AG04449 (cell line): ENCODE data around the gene MOCOS.

Experiments used
- CTCF ChIA-PET: fragments of 350-600 bp; formaldehyde crosslinking; extraction: SDS; loops from one replicate; lab custom pipeline; 2021; ENCODE audit warnings: antibody characterized with exemption; lab: Yijun Ruan, JAX
- POLR2A ChIA-PET: fragments of 400-600, 350-600 bp; formaldehyde crosslinking; extraction: SDS; loops from one replicate; lab custom pipeline; 2020; ENCODE audit warnings: antibody characterized with exemption, inconsistent platforms; lab: Yijun Ruan, JAX
- DNase-seq: peaks from one replicate; pipeline ENCODE4 v3.0.0-alpha.2; 2010; ENCODE audit warnings: low read depth, low spot score
- H3K4me3 ChIP-seq: 2 replicates; pipeline ENCODE4 v1.5.1; 2011; ENCODE audit warnings: low read depth, mild to moderate bottlenecking, control low read depth, low read length
- TF ChIP-seq, protein P1 (sequence below): IDR thresholded peaks from one replicate; pipeline ENCODE4 v1.5.1; 2011; ENCODE audit warnings: mild to moderate bottlenecking, moderate library complexity, low read length, control low read depth, inconsistent platforms; ENCODE audit not compliant: insufficient read depth; ENCODE audit errors: missing control alignments

The MOCOS gene

DNA sequence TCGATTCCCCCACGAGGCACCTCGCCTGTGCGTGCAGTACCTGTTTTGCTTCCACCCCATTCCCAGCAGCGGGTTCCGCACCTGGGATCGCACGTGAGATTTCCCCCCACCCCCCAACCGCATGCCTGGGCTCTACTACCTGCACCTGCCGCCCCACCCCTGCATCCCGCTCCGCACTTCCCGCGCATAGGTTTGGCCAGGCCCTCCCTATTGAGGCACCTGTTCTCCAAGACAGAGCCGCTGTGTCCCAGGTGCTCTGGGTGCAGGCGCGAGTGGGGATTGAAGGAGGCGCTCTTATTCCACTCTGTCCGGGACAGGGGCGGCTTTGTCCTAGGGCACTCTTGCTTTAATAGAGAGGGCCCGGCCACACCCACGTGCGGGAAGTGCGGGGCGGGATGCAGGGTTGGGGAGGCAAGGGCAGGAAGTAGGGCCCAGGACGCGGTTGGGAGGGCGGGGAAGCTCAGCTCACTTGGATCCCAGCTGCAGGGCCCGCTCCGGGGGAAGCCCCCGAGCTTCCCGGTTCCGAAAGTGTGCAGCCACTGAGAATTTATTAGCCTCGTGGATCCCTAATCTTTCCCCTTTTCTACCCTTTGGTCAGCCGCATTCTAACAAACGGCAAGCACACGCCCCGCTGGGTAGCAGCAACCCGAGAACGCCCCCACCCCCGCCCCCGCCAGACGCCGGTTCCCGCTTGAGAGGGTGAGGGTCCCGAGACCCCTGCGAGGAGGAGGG is 670 bp upstream of the MOCOS start:
- peak overlapping the region; percentile 72 for H3K4me3 ChIP-seq
- POLR2A ChIA-PET, result no interaction called here
- CTCF ChIA-PET, result interaction anchor here (1.0 to 1.8 kb wide), 3 partner anchors 13 to 98 kb away, joined by 3 to 10 read pairs (median 3); no protein-coding TSS in a partner anchor
- TF ChIP-seq, protein P1, sequence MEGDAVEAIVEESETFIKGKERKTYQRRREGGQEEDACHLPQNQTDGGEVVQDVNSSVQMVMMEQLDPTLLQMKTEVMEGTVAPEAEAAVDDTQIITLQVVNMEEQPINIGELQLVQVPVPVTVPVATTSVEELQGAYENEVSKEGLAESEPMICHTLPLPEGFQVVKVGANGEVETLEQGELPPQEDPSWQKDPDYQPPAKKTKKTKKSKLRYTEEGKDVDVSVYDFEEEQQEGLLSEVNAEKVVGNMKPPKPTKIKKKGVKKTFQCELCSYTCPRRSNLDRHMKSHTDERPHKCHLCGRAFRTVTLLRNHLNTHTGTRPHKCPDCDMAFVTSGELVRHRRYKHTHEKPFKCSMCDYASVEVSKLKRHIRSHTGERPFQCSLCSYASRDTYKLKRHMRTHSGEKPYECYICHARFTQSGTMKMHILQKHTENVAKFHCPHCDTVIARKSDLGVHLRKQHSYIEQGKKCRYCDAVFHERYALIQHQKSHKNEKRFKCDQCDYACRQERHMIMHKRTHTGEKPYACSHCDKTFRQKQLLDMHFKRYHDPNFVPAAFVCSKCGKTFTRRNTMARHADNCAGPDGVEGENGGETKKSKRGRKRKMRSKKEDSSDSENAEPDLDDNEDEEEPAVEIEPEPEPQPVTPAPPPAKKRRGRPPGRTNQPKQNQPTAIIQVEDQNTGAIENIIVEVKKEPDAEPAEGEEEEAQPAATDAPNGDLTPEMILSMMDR, result no peak
- DNase-seq, result no peak

DNA sequence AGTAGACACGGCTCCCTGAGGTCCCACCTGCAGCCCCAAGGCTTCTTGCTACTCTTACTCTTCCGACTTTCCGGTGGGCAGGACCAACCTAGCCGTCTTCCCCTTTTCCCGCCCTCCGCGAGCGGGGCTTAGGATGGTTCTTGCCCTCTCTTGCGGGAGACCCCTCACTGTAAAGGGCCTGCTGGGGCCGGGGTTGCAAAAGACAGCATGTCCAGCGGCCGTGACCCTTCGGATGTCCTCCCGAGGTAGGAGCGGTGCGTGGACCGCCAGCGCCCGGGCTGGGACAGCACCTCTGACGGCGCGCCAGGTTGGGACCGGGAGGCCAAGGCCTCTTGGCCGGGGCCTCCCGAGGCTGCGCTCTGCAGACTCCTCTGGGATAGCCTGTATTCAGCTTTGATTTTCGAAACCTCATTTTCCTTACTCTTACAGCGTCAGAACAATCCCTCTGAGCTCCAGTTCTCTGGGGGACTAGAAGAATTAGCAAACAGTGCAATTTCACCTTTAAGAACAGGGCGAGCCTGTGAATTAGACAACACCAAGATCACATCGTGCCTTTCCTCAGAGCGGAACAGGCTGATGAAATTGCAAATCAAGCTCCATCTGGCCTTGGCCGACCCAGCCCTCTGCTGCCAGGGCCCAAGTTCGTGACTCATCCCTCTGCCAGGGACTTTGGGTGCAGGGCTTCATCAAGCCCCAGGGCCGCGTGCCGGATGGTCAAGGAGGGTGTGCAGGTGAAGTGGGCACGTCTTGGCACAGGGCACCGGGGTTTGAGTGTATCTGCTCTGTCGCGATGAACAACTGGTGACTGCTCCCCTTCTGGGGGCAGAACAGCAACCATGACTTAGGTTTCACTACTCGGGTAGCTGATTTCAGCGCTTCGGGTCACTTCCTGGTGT is 777 bp downstream of the MOCOS start:
- TF ChIP-seq, protein P1, result no peak
- peak overlapping the region; percentile 72 for H3K4me3 ChIP-seq
- POLR2A ChIA-PET, result no interaction called here
- DNase-seq, result no peak
- CTCF ChIA-PET, result interaction anchor here (1.3 to 1.8 kb wide), 3 partner anchors 9 to 90 kb away, joined by 3 to 10 read pairs (median 5); no protein-coding TSS in a partner anchor

- POLR2A ChIA-PET, result no interaction called here
- CTCF ChIA-PET, result interaction anchor here (1.5 to 1.8 kb wide), 2 partner anchors 8 to 10 kb away, joined by 5 to 10 read pairs; no protein-coding TSS in a partner anchor
- DNase-seq, result no peak
- TF ChIP-seq, protein P1, result no peak
- H3K4me3 ChIP-seq, result no peak overlapping the region
These were observed 1.6 kb downstream of the MOCOS start for GRCh38 chr18:36188916-36189315.

GRCh38 chr18:36189486-36189885 is 2.2 kb downstream of the MOCOS start:
- POLR2A ChIA-PET, result no interaction called here
- TF ChIP-seq, protein P1, result no peak
- no peak for DNase-seq
- CTCF ChIA-PET, result interaction anchor here (1.5 kb wide), 1 partner anchor 8 kb away, joined by 5 read pairs; no protein-coding TSS in a partner anchor
- no peak overlapping the region for H3K4me3 ChIP-seq

GRCh38 chr18:36191286-36191685 is 4.0 kb downstream of the MOCOS start:
- TF ChIP-seq, protein P1, result no peak

DNA sequence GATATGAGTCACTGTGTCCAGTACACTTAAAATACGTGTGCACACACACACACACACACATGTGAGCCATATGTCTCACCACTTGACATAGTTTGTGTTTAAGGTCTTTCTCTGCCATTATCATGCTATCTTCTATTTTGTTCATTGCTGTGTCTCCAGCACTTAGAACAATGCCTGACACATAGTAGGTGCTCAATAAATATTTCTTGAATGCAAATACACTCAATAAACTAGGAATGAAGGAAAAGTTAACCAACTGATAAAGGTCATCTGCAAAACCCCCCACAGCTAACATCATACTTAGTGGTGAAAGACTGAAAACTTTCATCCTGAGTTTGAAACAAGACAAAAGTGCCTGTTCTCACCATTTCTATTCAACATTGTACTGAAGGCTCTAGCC is 4.4 kb downstream of the MOCOS start:
- ChIA-PET POLR2A (no interaction called here), CTCF (no interaction called here)
- DNase-seq, result no peak
- TF ChIP-seq, protein P1, result no peak
- no peak overlapping the region for H3K4me3 ChIP-seq

More at GRCh38 chr18:36191286-36191685, 4.0 kb downstream of the MOCOS start:
- no peak for DNase-seq
- ChIA-PET CTCF (no interaction called here), POLR2A (no interaction called here)
- H3K4me3 ChIP-seq, result no peak overlapping the region
